Measurements from ENCODE around the gene NPLOC4.

The NPLOC4 gene

GRCh38 chr17:81515530-81516041 is 121.3 kb downstream of the NPLOC4 start:
- no peak for DNase-seq

GRCh38 chr17:81514739-81515529 is 122.0 kb downstream of the NPLOC4 start:
- DNase-seq, result peak; percentile 93

GRCh38 chr17:81514489-81514738 is 122.5 kb downstream of the NPLOC4 start:
- no peak for DNase-seq

- peak; percentile 90 for DNase-seq
Observed at GRCh38 chr17:81513753-81514488, 123.0 kb downstream of the NPLOC4 start.

GRCh38 chr17:81513372-81513752 is 123.5 kb downstream of the NPLOC4 start:
- DNase-seq, result peak; percentile 85

- DNase-seq, result peak; percentile 96
Observed at GRCh38 chr17:81512562-81513371, 124.1 kb downstream of the NPLOC4 start, which contains the start of gene ACTG1. Gene ACTG1 (minus strand): TSS chr17:81512799. CDS start chr17:81512354, 445 bp downstream.

GRCh38 chr17:81511804-81512561 is 124.9 kb downstream of the NPLOC4 start:
- DNase-seq, result no peak

GRCh38 chr17:81511554-81511803 is 125.4 kb downstream of the NPLOC4 start:
- no peak for DNase-seq

- DNase-seq, result peak; percentile 56
Observed at GRCh38 chr17:81510785-81511553, 125.9 kb downstream of the NPLOC4 start.

- no peak for DNase-seq
Observed at GRCh38 chr17:81509972-81510784, 126.7 kb downstream of the NPLOC4 start.

GRCh38 chr17:81509207-81509971 is 127.5 kb downstream of the NPLOC4 start:
- peak; percentile 71 for DNase-seq

GRCh38 chr17:81508639-81509206 is 128.2 kb downstream of the NPLOC4 start:
- peak; percentile 83 for DNase-seq
